HG03103 (cell line): Measurements from ENCODE around the gene CAV3.
"Not testable (repeated sequence)": the region's sequence is repeated elsewhere in the genome, so short reads cannot be mapped to it uniquely, and the experiment has no call there.

Source experiments
- ATAC-seq: cut with Tn5 transposase; IDR thresholded peaks from one replicate; pipeline ENCODE4 v1.9.1; 2021; ENCODE audit warnings: low read depth; ENCODE audit not compliant: unreplicated experiment

CAV3 gene

DNA sequence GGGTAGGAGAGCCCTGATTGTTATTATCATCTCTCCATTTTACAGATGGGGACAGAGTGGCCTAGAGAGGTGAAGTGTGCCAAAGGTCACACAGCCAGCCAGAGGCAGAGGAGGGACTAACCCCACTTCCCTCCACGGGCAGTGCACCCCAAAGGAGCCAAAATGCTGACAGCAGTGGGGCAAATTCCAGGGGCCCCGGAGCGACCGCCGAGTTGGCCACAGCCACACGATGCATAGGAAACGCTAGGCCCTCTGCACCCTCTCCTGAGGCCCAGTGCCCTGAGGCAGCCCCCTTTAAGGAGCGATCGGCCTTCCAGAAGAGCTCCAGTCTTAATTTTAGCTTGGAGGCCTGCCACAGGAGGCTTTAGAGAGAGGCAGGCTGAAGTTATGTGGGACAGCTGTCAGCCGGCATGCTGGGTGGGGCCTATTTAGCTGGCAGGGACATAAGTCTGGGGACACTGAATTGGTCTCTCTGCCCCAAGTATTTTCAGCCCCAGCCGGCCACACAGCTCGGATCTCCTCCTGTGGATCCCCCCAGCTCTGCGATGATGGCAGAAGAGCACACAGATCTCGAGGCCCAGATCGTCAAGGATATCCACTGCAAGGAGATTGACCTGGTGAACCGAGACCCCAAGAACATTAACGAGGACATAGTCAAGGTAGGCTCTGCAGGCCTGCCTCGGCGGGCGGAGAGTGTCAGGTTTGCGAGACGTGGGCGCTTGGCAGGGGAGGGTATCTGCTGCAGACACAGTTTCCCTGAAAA lies at the start of gene CAV3:
Gene CAV3, plus strand, starts transcription at position 471 of the 763 bp plus-strand sequence. Its CDS starts 75 bp downstream, at position 546.
- ATAC-seq: no peak

DNA sequence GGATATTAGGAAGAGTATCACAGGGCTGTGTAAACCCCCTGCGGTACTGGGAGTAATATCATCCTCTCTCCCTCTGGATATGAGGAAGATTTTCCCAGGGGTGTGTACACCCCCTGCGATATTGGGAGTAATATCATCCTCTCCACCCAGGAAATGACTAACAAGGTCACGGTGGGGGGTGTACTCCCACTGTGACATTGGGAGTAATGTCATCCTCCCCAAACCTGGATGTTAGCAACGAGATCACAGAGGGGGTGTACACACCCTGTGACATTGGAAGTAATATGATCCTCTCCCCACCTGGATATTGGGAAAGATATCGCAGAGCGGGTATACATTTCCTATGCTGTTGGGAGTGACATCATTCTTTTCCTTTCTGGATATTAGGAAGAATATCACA lies 48.6 kb upstream of the CAV3 start:
- ATAC-seq: not testable (repeated sequence)

DNA sequence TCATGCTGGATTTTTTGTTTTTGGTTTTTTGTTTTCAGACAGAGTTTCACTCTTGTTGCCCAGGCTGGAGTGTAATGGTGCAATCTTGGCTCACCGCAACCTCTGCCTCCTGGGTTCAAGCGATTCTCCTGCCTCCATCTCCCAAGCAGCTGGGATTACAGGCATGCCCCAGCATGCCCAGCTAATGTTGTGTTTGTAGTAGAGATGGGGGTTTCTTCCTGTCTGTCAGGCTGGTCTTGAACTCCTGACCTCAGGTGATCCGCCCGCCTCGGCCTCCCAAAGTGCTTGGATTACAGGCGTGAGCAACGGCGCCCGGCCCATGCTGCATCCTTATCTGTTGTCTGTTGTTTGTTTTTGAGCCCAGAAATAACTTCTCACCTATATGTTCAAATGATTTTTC lies 42.3 kb upstream of the CAV3 start:
- not testable (repeated sequence) for ATAC-seq

DNA sequence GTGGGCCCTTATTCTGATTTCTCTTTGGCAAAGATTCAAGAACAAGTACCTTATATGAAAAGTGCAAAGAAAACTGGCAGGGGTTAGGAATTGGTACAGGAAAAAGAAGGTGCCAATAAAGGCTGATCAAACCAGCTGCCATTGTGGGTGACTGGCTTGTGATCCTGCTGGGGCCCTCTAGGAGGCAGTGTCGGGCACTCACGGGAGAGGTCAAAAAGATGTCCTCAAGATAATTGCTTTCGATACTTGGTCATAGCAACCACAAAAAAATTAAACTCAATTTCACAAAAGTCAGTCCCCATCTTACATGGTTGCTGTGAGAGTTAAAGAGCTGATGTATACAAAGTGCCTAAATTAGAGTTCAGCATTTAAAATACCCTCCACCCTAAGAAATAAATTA lies 31.0 kb upstream of the CAV3 start:
- no peak for ATAC-seq

DNA sequence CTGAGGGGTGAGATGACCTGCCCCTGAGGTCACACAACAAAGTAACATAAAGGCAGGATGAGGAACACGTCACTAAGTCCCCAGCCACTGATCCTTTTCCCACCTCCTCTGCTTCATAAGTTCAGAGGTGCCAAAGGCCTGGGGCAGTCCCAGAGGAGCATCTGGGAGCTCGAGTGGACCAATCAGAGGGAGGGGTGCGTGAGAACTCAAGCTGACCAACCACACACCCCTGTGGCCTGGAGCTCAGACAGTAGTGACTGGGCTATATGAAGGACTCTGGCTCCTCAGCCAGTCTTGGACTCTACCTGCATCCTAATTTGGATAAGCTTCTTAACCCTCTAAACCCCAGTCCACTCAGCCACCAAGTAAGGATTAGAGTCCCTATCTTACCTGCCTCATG lies 28.0 kb upstream of the CAV3 start:
- ATAC-seq: no peak

DNA sequence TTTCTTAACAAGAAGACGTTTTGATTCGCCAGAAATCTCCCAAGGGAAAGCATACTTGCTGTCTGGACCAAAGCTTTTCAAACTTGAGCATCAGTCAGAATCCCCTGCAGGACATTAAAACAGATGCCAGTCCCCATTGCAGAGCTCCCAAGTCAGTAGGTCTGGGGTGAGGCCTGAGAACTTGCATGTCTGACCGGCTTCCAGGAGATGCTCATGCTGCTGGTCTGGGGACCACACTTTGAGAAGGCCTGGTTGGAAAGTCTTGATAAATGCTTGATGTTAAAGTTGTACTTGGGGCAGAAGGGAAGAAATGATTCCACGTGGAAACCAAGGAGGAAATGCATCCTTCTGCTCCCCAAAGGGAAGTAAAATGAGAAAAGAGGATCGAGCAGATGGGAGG lies 24.3 kb upstream of the CAV3 start:
- ATAC-seq: no peak

DNA sequence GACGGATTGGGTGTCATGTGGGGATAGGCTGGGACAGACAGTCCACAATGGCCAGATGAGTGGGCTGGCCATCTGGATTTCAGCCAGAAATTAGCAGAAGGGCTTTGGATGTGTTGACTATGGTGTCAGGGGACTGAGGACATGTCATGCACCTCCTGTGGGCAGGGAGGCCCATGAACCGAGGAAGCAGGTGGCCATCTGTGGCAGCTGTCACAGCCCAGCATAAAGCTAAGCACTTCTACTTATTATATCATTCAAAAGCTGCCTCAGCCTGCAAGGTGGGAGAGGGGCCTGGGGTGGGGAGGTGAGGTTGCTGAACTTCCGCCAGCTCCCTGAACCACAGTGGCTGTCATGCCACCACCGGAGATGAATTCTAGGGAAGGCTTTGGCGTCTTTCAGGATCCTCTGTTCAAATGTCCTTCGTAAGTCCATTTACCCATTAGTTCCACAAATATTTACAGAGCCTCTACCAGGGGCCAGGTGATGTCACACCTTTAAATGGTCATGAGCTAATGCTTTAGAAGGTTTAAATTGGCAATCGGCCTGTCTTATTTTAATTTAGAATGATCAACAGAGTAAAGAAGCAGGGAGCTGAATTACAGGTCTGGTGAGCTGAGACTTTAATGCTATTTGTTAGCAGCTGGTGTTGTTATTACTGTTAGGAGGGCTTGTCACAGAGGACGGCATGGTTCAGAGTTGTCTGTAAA lies 23.6 kb upstream of the CAV3 start:
- ATAC-seq: no peak

DNA sequence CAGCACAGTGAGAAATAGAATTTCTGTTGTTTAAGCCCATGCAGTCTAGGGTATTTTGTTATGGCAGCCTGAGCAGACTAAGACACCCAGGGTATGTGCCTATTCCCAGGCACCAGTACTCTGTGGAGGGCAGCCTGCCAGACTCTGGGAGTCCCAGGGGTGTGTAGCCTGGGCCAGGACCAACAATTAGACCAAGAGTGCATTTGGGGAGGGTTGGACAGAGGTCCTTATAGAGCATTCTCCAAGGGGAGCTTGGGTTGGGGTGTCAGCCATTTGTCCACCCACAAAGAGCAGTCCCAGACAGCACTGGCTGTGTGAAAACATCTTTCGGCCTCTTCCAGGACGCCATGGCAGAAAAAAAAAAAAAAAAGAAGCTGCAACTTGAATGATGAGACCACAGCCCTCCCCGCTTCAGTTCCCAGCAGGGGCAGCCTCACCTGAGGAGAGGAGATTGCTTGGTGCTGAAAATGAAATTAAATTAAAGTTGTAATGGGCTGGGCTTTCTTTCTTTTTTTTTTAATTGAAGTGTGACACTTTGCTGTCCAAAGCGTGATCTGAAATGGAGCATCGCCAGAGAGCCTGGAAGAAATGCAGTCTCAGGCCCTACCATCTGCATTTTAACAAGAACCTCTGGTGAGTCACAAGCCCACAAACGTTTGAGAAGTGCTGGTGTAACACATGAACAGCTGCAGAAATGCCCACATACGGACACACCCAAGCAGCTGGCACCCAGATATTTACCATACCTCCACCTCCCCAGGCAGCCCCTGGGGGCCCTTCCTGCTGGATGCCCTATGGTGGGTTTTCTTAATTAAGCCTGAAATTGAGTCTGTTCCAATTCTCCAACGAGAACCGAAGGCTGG lies 21.3 kb upstream of the CAV3 start:
- ATAC-seq: no peak

DNA sequence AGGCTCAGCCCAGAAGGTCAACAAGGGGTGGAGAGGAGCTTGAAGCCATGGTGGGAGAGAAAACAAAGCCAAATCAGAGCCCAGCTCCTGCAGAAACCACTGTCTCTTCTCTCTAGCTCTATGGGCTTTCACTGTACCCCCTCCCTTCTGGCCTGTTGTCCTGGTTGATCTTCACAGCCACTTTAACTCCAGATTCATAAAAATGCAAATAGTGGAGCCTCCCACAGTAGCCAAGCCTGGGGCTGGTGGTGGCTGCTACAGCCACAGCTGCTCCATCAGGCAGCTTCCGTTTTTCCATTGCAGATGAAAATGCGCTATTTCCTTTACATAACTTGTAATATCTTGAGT lies 20.7 kb upstream of the CAV3 start:
- ATAC-seq: no peak

DNA sequence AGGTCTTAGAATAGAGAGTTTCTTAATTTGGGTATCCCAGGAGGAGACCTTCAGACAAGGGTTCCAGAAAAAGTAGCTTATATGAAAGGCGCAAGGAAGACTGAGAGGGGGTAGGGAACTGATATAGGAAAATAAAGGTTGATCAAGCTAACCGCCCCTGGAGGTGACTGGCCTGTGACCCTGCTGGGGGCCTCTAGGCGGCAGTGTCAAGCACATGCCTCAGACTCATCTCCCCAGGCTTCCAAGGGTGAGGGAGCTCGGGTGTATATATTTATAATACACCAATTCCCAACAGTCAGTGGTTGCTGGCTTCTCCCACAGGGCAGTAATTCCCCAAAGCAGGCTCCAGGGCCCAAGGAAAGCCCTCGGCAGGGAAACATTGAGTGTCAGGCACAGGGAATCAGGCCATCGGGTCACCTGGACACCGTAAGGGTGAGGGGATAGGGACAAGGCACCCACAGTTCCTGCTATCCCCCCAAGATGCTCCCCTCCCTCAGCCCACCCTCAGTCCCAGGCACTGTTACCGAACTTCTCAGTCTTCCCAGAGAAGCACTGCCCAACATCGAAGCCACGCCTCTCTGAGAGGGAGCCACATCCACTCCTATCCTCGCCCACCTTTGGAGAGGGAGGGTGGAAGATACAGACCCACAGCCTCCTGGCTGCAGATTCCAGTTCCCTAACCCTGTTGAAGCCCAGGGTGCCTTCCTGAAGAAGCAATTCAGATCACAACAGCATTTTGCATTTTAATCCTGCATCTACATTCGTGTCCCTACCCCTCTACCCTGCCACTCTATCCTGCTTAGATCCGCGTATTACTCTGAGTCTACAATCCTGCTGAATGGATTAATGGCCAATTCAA lies 19.5 kb upstream of the CAV3 start:
- ATAC-seq: peak; percentile 78

DNA sequence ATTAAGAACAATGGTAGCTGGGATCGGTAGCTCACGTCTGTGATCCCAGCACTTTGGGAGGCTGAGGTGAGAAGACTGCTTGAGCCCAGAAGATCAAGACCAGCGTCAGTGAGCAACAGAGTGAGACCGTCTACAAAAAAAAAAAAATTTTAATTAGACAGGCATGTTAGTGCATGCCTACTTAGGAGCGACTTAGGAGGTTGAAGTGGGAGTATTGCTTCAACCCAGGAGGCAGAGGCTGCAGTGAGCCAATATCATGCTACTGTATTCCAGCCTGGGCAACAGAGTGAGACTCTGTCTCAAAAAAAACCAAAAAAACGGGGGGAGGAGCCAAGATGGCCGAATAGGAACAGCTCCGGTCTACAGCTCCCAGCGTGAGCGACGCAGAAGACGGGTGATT lies 17.8 kb upstream of the CAV3 start:
- ATAC-seq: not testable (repeated sequence)

DNA sequence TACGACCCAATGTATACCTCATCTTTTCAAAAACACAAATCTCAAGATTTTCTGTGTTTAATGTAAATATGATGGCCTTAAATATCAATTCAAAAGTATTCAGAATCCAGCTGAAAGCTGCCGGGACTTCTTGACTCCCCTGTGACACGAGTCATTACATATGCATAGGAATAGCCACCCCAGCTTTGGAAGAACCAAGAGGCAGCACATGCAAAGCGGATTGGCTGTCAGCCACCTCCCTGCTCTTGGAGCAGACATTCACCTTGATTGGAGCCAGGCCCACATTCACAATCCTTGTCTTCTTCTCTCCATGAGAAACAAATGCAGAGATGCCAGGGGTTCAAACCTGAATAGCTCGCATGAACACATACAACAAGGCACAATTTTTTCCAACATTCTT lies 10.8 kb upstream of the CAV3 start:
- no peak for ATAC-seq

DNA sequence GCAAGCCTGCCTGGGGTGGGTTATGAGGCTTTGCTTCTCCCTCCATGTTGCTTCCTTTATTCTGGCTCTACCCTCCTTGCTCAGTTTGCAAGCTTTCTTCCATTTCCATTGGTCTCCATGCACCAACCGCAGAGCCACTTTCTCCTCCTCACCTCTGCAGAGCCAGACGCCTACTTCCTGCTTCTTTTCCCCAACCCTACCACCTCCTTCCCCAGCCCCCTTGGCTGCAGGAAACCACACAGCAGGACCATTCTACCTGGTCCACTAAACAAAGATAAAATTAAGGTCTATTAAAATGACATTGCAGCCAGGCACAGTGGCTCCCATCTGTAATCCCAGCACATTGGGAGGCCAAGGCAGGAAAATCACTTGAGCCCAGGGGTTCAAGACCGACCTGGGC lies 10.0 kb upstream of the CAV3 start:
- no peak for ATAC-seq

DNA sequence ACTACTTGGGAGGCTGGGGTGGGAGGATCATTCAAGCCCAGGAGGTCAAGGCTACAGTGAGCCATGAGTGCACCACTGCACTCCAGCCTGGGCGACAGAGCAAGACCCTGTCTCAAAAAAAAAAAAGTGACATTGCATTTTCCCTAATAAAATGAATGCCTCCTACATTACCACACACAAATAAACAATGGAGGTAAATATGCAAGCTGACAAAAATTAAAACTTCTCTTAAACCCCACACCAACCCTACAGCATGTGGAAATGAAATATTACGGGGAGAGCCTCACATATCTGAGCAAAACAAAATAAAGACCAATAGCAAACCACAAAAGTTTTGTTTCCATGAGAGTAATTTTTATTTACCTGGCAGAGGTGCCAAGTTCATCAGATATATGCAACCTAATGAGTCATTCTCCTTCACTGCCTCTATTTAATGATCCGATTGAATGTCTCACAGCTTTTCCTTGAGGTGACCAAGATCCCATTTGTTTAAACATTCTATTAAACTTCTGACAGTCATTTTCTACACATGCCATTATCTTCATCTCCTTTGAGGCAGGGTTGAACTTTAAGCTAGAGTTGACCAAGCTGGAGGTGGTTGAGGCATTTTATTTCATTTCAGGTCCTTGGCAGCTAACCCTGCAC lies 9.4 kb upstream of the CAV3 start:
- no peak for ATAC-seq

DNA sequence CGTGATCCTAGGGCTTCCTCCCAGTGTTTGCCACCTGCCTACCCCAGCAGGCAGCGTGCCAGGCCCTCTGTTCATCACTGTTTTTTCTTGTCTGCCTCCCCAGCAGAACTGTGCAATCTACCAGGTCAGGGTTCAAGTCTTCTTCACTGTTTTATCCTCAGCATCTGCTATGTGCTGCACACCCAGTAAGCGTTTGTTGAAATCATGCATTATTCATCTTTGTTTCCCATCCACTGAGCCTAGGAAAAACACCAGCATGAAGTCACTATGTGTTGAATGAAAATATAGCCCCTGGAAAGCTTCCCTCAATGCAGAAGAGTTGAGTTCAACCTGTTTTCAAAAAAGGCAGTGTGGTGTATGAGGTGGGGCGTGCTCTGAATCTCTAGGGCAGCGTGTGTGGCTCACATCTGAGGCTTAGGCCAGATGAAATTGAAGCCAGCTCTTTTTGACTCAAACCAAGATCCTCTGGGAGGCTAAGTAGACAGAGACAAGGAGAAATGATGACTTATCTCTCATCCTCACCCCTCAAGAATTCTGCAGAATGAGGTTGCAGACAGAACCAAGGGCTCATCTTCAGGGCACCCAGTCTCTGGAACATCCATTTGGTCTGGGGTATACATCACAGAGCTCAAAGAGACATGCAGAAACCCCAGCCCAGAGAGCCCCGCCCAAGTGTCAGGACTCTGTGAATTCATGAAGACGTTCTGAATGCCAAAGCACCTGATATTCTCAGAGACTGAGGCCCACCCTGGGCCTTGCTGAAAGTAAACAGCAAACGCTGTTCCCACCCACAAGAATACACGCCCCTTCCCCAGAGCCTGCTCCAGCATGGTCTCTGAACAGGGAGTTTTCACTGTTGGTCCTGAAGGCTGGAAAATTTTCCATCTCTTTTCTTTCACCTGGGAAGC lies 5.7 kb upstream of the CAV3 start:
- ATAC-seq: no peak

DNA sequence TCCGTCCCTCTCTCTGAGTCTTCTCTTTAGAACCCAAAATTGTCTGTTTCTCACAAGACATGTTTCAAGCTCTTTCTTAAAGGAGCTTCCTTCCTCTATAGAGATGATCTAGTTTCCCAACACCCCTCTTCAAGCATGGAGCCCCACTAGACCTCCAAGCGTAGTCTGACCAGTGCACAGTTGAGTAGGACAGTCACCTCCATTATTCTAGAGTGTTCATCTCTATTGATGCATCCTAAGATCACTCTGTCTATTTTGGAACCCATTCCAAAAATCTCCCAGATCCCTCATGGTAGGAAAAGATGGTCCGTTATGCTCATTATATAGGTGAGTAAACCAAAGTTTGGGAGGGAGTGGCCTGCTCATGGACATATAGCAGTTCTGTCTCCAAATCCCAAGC lies 4.1 kb upstream of the CAV3 start:
- ATAC-seq: no peak

DNA sequence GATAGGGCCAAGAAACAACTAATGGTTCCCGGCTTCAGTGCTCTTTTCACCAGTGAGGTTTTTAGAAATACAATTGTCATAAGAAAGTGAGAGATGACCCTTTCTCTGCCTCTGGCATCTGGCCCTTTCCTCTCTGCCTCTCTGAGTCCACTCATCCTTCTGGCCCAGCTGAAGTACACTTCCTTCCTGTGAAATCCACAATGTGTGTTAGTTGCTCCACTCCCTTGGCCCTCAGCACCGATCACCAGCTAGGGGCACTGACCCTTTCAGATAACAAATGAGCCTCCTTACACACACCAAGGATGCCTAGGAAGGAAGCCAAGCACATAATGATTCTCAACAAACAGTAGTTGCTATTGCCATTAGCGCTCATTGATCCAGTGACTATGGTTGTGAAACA lies 2.9 kb upstream of the CAV3 start:
- ATAC-seq: no peak

DNA sequence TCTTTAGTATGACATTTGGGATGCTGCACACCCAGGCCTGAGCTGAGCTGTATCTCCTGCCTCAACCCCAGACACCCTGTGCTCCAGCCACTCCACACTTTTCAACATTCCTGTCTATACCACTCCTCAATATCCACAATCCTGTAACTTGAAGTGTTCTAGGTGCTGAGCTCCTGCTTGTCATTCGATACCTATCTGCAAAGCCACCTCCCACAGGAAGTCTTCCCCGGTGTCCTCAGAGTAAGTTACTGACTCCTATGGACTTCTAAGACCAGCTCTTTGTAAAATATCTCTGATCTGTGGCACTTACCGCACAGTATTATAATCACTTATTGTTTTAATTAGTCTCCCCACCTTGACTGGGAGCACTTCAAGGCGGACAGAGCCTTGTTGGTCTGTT lies 1.2 kb upstream of the CAV3 start:
- no peak for ATAC-seq
